ENCODE measurements around the gene PRTN3. TPM values are rescaled to one million over a fixed set of nuclear protein-coding genes. Genes with fewer than 3 reads are reported as not detected.

PRTN3 gene
- total RNA-seq, 1 experiment from 2014 or later = 2.7 TPM

GRCh38 chr19:854549-854948 lies 13.8 kb downstream of the PRTN3 start (continued):
- TF ChIP-seq, protein P1, sequence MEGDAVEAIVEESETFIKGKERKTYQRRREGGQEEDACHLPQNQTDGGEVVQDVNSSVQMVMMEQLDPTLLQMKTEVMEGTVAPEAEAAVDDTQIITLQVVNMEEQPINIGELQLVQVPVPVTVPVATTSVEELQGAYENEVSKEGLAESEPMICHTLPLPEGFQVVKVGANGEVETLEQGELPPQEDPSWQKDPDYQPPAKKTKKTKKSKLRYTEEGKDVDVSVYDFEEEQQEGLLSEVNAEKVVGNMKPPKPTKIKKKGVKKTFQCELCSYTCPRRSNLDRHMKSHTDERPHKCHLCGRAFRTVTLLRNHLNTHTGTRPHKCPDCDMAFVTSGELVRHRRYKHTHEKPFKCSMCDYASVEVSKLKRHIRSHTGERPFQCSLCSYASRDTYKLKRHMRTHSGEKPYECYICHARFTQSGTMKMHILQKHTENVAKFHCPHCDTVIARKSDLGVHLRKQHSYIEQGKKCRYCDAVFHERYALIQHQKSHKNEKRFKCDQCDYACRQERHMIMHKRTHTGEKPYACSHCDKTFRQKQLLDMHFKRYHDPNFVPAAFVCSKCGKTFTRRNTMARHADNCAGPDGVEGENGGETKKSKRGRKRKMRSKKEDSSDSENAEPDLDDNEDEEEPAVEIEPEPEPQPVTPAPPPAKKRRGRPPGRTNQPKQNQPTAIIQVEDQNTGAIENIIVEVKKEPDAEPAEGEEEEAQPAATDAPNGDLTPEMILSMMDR (IDR thresholded peaks at IDR 0.05 in 2 of 3, conservative IDR thresholded peaks at IDR 0.05 in 1 of 3; ENCODE audit: borderline replicate concordance in 1 of 3, insufficient read depth in 1 of 3, low read depth in 2 of 3, low read length in 2 of 3) = no peak
- TF ChIP-seq SIN3A (IDR thresholded peaks at IDR 0.05; ENCODE audit: low read depth) (no peak), EZH2phosphoT487 (IDR thresholded peaks at IDR 0.05; ENCODE audit: borderline replicate concordance) (no peak), EGR1 (IDR thresholded peaks at IDR 0.05; ENCODE audit: low read depth) (no peak), POLR2AphosphoS5 (IDR thresholded peaks at IDR 0.05; ENCODE audit: low read depth, low read length) (no peak), CBX3 (IDR thresholded peaks at IDR 0.05; ENCODE audit: low read depth) (no peak), RAD21 (IDR thresholded peaks at IDR 0.05; ENCODE audit: low read depth) (no peak)

DNA sequence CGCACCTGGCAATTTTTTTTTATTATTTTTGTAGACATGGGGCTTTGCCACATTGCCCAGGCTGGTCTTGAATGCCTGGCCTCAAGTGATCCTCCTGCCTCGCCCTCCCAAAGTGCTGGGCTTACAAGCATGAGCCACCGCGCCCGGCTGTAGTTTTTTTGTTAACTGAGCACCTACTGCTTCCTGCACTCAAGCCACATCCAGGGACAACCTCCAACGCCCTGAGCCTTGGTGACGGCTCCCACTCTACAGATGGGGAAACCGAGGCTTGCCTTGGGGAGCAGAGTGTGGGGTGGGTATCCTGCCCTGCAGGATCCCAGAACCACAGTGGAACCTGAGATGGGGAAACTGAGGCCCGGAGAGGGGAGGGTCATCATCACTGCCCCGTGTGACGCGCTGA lies 14.3 kb downstream of the PRTN3 start:
- H3K4me3 ChIP-seq (replicated peaks in 1 of 2; ENCODE audit: low read depth in 1 of 2, low read length in 2 of 2) = no peak overlapping the region
- no peaks in the 10 kb centered on the region for H3K9me3 ChIP-seq (ENCODE audit: control insufficient read depth in 1 of 2, insufficient read depth in 1 of 2, low read depth in 1 of 2, low read length in 2 of 2)
- DNase-seq (ENCODE audit: low read depth, low spot score) (no peak), ATAC-seq (no peak)
- ChIA-PET POLR2A (no interaction called here), CTCF (interaction anchor here (0.6 kb wide), 1 partner anchor 25 kb away, joined by 3 read pairs; no protein-coding TSS in a partner anchor), RAD21 (ENCODE audit: low non-redundant PET in 1 of 2, low total read pairs in 2 of 2, uncharacterized antibody in 2 of 2, unreplicated experiment in 2 of 2) (no interaction called here)
- H3K9me2 ChIP-seq (ENCODE audit: insufficient read depth) = no peaks in the 10 kb centered on the region
- no peaks in the 10 kb centered on the region for H3K36me3 ChIP-seq (ENCODE audit: control insufficient read depth in 1 of 2, insufficient read depth in 2 of 2, low read length in 2 of 2)
- no TSS peak for BruUV-seq (replicated peaks)
- no peak overlapping the region for H3K27ac ChIP-seq (ENCODE audit: low read depth, low read length)
- peaks cover 18 to 25% of the 10 kb centered on the region in 2 experiments for H3K4me1 ChIP-seq (ENCODE audit: control insufficient read depth in 1 of 2, insufficient read depth in 2 of 2, low read length in 2 of 2)
- H3K4me2 ChIP-seq (ENCODE audit: low read length) = no peak overlapping the region
- no peak overlapping the region for H2AFZ ChIP-seq (ENCODE audit: low read depth, low read length, poor library complexity, severe bottlenecking)
- intact Hi-C loops (cut with micrococcal nuclease) = no loop called here
- no peaks in the 10 kb centered on the region for H3K27me3 ChIP-seq (ENCODE audit: insufficient read depth, low read length)
- H3K9ac ChIP-seq (ENCODE audit: low read length) = no peak overlapping the region
- H4K20me1 ChIP-seq (ENCODE audit: insufficient read depth) = no peaks in the 10 kb centered on the region
- TF ChIP-seq TCF7L2 (IDR thresholded peaks at IDR 0.05; ENCODE audit: borderline replicate concordance, extremely low read depth, insufficient read depth, insufficient read length) = no peak
- no peaks in the 10 kb centered on the region for H3K79me2 ChIP-seq (ENCODE audit: insufficient read depth, low read length)

All from HCT116 (cell line).